GM11168 (cell line): Measurements from ENCODE around the gene MARS1.

ENCODE experiments used
- in situ Hi-C: fragments of 300-500 bp; cut with MboI; formaldehyde crosslinking; loops from one replicate; pipeline ENCODE4 v1.12.0; 2022; ENCODE audit warnings: low sequenced_read_pairs; ENCODE audit not compliant: unreplicated experiment

MARS1 gene

DNA sequence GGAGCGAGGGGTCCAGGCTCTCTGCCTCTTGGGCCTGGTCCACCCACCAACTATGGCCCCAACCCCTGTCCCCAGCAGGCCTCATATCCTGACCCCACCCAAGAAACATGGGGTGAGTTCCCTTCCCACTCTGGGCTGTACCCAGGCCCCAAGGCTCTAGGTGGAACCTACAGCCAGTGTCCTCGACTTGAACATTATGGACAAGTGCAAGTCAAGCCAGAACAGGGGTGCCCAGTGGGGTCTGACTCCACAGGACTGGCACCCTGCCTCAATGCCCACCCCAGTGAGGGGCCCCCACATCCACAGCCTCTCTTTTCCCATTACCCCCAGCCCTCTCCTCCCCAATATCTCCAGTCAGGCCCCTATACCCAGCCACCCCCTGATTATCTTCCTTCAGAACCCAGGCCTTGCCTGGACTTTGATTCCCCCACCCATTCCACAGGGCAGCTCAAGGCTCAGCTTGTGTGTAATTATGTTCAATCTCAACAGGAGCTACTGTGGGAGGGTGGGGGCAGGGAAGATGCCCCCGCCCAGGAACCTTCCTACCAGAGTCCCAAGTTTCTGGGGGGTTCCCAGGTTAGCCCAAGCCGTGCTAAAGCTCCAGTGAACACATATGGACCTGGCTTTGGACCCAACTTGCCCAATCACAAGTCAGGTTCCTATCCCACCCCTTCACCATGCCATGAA lies 16.8 kb upstream of the MARS1 start:
- in situ Hi-C loops, result no loop called here

DNA sequence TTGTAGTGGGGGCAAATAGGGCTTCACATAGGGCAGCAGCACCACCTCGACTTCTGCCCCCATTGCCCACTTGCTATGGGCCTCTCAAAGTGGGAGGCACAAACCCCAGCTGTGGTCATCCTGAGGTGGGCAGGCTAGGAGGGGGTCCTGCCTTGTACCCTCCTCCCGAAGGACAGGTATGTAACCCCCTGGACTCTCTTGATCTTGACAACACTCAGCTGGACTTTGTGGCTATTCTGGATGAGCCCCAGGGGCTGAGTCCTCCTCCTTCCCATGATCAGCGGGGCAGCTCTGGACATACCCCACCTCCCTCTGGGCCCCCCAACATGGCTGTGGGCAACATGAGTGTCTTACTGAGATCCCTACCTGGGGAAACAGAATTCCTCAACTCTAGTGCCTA lies 16.2 kb upstream of the MARS1 start:
- in situ Hi-C loops, result no loop called here

- in situ Hi-C loops, result no loop called here
These were observed 15.5 kb upstream of the MARS1 start for GRCh38 chr12:57472391-57472790.

- in situ Hi-C loops, result no loop called here
These were observed 14.5 kb upstream of the MARS1 start for GRCh38 chr12:57473392-57473791.

DNA sequence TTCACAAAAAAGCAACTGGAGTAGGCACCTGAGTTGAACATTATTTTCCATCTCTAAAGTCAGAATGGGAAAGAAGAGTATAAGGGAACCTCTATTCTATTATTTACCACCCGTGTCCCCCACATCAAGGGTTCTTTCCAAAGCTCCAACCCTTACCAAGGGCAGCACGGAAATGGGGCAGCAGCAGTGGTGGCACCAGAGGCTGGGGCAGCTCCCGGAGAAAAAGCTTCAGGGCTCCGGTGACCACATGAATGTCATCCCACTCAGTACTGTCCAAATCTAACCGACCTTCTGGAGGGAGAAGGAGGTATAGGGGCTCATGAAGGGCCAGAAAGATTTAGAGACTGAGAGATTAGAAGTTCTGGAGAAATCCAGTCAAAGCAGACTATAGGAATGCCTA lies 14.0 kb upstream of the MARS1 start:
- in situ Hi-C loops, result no loop called here

GRCh38 chr12:57474430-57474829 lies 13.4 kb upstream of the MARS1 start:
- in situ Hi-C loops, result no loop called here

GRCh38 chr12:57474862-57475261 lies 13.0 kb upstream of the MARS1 start:
- in situ Hi-C loops, result no loop called here

DNA sequence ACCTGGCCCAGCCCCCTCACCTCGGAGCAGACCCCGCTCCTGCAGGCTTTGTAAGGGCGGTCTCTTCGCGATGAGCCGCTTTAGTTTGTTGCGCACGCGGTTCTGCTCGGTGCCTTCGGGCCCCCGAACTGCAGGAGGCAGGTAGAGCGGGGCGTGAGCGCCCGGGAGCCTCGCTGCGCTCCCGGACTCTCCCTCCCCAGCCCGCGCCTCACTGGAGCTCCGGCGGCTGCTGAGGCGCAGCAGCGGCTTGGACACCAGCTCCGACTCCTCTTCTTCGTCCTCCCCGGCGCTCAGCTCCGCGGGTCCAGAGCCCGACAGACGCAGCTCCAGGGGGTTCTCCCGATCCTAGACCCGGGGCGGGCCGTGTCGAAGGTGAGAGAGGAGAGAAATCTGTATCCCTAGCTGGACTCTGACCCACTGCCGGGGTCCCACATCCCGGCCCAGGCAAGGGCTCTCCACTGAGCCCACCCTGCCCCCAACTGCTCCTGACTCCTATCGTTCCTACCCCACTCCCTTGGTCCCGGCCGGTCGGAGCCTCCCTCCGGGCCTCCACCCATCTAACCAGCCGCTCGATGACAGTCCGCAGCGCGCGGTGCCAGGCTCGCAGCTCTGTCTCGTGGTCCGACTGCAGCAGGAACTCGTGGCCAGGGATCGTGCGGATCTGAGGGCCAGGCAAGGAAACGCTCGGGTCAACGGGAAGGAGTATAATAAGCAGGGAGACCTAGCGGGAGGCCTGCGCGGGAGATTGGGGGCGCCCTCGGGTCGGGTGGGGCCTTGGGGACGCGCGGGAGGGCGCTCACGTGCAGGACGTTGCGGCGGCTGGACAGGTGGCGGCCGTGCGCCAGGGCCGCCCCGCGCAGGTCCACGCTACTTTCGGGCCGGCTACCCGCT lies 12.4 kb upstream of the MARS1 start:
- in situ Hi-C loops, result no loop called here

DNA sequence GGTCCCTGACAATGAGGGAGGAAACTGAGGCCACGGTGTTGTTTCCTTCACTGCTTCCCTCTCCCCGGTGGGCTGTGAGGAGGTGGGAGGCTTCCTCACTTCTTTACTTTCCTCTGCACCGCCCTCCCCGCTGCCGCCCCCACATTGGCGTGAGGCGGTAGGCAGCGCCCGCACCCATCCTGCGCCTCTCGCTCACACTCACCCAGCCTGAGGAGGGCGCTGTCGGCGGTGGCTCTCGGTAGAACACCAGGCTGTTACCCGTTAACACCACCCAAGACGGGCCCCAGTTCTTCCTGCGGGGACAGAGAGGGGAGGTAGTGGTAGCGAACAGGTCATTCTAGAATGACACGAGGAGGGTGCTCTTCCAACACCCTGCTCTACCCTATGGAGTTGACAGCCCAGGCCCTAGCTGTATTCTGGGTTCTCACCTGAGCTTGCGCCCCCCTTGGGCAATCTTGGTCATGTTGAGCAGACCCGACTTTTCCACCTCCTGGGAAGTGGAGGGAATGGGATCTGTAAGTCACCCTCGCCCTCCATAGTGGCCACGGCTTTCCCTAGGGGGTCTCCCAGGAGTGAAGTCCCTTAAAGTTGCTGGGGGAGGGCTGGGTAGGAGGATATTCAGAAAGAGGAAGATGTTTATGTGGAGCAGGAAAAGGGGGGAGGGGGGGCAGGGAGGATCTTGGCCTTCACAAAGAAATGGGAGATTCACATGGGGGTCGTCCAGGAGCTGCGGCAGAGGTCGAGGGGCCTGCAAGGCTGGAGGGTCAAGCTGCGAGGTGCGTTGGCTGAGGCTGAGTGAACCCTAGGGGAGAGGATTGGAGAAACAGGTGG lies 11.5 kb upstream of the MARS1 start:
- in situ Hi-C loops, result no loop called here

- in situ Hi-C loops, result no loop called here
These were observed 10.7 kb upstream of the MARS1 start for GRCh38 chr12:57476993-57477709.

GRCh38 chr12:57477710-57478681 lies 9.9 kb upstream of the MARS1 start:
- in situ Hi-C loops, result no loop called here

DNA sequence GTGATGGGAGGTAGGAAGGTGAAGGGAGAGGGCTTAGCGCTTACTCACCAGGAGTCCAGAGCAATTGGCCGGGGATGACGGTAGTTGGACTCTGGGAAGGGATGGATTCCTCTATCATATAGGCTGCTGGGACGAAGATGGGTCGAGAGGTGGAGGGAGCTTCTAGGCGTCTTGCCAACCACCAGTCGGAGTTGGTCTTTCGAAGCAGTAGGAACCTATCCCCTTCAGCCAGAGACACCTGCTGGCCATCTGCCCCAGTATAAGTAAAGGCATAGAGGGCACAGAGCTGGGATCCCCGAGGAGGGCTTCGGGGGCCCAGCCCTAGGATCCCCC lies 8.9 kb upstream of the MARS1 start:
- in situ Hi-C loops, result no loop called here

DNA sequence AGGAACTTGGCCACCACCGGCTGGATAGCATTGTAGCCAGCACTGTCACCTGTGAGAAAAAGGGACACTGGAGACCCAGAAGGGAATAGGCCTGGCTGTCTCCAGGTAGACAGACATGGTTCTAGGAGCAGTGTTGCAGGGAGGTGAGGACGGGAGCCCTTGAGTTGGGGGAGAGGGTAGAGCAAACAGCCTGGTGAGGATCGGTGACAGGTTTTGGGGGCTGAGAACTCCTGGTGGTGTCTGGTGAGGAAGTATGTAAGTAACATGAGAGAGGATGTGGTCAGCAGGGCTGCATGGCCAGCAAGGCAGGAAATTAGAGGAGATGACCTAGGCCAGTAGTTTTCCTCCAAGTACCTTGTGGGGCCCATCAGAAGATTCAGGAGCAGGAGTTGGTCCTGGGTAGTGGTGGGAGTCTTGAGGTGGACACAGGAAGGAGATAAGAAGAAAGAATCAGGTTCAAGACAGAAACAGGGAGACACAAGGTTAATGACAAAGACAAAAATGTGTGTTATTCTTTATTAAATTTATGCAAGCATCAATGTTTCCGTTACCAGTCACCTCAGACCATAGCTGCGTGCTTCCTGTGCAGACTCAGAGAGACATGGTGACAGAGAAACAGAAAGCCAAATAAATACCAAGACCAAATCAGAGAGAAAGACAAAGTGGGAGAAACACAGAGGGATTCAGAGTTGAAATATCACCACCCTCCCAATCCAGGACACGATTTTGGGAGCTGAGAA lies 8.3 kb upstream of the MARS1 start, which contains the start of gene ARHGAP9:
TSS of gene ARHGAP9 (minus strand) at position 491 of the 740 bp plus-strand sequence. CDS start at position 31, 460 bp downstream.
- in situ Hi-C loops, result no loop called here

- in situ Hi-C loops, result no loop called here
These were observed 6.2 kb upstream of the MARS1 start for GRCh38 chr12:57481671-57482070.

- in situ Hi-C loops, result no loop called here
These were observed 4.4 kb upstream of the MARS1 start for GRCh38 chr12:57483466-57483865.

- in situ Hi-C loops, result no loop called here
These were observed 2.2 kb upstream of the MARS1 start for GRCh38 chr12:57485695-57486094.

DNA sequence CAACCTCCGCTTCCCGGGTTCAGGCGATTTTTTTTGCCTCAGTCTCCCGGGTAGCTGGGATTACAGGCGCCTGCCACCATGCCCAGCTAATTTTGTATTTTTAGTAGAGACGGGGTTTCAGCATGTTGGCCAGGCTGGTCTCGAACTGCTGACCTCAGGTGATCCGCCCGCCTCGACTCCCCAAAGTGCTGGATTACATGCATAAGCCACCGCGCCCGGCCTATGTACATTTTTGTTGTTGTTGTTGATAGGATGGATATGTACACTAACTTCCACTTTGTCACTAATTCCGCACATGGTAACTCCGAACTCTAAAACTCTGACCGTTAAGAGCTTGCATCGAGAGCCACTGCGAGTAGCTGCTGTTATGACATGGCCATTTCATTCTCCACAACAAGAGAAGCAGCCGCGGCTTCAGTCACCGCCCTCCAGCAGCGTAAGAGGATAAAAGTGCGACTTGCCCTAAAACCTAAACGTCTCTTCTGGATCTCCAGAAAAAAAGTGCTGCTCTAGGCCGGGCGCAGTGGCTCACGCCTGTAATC lies 742 bp upstream of the MARS1 start:
- in situ Hi-C loops, result no loop called here
